HG03095 (cell line): ENCODE results near the gene TIMM23.

ENCODE experiments used
- ATAC-seq: cut with Tn5 transposase; IDR thresholded peaks from one replicate; pipeline ENCODE4 v1.9.1; 2021; ENCODE audit warnings: moderate library complexity; ENCODE audit not compliant: unreplicated experiment

Gene TIMM23

GRCh38 chr10:46052057-46052790, 79.9 kb downstream of the TIMM23 start:
- no peak for ATAC-seq

- no peak for ATAC-seq
Observed at GRCh38 chr10:46052791-46053375, 80.6 kb downstream of the TIMM23 start.
